Iris pigment epithelial cell (primary cell): ENCODE results near the gene MALRD1.
"Not testable (repeated sequence)": the region's sequence is repeated elsewhere in the genome, so short reads cannot be mapped to it uniquely, and the experiment has no call there.

Experiments
- DNase-seq: peaks from one replicate; pipeline ENCODE4 v3.0.0-alpha.2; 2011; ENCODE audit warnings: low read depth

Gene MALRD1

DNA sequence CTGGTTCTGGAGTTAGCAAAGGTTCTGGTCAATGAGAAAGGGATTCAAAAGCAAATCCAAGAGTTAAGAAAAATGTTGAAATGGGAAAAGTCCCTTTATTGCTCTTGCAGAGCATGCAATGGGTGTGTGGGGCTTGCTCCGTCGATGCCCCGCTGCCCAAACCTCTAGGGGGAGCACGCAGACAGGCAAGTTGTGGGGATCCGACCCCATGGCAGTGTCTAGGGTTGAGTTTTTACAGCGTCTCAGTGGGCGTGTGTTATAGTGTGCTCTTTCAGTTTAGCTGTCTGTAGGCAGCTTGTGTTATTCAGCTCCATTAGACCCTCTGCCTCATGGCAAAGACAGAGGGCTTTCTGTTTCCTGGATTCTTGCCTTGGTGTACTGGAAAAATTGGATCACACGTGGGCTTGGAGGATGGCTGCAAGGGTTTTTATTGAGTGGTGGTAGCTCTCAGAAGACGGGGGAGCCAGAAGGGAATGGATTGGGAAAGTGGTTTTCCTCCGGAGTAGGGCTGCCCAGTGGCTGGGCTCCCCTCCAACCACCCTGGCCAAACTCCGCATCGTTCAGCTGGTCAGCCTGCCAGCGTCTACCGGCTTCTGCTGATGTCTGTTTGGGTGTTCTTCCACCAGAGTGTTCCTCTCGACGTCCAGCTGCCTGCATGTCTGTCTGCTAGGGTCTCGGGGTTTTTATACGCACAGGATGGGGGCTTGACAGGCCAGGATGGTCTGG is 665.4 kb downstream of the MALRD1 start:
- no peak for DNase-seq

DNA sequence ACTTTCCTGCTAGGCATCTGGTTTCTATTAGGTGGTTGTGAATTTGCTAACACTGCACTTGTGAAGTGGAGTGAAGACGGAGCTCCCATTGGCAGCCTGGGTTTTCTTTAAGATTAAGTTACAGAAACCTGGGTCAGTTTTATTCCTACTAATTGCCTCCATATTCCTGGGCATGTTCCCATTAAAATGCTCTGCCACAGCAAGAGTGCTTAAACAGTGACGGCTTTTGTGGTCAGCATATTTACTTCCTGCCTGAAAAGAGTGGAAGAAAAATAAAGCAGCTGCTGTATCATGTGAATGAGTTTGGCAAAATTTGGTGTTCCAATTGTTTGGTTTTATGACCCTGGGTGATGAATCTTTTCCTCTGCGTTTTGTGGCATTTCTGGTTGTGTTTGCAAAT is 670.7 kb downstream of the MALRD1 start:
- peak; percentile 77 for DNase-seq

DNA sequence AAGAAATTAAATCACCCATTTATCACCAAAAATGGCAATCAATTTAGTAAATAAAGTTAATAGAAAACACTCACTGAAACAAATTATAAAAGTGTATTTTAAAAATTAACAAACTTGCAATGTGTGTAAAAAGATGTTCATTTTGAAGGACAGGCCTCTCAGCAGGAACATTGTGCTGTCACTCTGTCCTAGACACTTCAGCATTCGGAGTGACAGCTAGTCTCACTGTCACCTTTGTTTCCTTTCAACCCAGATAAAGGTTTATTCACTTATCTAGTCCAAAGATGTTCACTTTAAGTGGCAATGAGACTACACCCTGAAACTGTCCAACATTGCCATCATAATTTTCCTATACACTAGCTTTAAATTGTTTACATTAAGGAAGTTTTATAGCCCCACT is 675.7 kb downstream of the MALRD1 start:
- no peak for DNase-seq

DNA sequence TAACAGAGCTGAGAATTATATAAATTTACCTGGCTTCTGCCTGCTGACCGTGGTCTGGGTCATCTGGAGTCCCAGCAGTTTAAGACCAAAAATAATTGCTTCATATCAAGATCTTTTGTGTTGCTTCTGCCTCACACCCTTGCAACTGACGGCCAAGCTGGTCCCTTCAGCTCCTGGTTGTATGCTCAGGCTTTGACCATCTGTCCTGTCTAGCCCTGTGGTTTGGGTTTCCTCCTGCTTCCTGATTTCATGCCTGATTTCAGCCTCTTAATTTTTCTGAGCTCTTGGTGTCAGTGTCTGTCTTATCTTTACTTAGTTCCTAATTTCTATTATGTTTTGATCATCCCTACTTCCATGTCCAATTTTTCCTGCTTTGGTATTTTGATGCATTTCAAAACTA is 679.8 kb downstream of the MALRD1 start:
- no peak for DNase-seq

DNA sequence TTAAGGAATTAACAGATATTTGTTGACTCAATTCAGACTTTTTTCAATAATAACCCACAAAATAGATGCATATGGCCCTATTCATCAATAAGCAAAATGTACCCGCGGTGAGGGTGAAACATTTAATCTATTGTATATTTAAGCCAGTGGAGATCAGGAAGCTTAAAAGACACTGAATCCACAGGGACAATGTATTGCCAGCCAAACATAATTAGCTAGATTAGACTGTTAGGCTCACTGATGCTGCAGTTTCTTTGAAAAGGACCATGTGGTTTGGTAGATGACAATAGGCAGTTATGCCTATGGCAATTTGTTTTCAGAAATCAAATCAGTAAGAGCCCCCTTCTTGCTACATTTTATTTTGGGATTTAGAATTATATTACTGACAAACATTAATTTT is 680.4 kb downstream of the MALRD1 start:
- no peak for DNase-seq

DNA sequence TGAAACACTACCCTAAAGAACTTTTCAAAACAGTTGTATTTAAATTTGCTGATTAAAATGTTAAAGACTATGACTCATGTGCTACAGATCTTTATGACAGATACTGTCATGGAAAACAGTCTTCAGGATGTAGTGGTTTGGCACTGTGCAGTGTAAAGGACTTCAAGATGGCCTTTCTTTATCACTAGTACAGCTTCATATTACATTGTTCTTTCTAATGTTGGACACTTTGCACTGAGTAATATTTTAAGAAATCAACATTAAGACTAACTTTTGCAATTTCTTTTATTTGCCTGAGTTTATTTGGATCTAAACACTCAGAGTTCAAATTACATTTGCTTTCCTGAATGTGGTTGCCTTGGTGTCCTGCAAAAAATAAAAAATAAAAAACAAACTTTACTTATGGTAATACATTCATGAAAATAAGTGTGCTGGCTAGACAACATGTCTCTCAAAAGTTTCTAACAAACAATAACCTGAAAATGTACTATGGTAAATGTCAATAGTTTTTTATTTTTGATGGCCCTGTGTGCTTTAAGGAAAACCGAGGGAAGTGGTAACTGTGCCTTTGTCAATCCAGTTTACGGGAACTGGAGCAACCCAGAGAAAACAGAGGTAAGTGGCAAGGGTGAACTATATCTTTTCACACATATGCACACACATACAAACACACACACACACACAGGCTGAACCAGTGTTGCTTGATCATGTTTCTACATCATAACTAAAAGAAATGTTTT is 681.7 kb downstream of the MALRD1 start:
- DNase-seq = peak; percentile 88

DNA sequence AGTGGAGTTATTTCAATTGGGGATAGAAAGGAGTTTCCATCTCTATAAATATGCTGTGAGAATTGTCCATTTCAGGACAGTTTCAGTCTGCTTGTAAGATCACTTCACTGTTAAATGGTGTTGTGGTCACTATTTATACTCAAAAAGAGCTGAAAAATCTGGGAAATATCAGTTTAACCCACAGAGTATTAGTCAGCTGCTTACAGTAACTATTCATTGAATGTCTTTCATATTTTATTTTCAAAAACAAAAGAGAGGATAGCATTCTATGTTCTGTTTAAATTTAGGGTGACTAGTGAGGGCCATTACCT is 682.3 kb downstream of the MALRD1 start:
- peak; percentile 65 for DNase-seq

DNA sequence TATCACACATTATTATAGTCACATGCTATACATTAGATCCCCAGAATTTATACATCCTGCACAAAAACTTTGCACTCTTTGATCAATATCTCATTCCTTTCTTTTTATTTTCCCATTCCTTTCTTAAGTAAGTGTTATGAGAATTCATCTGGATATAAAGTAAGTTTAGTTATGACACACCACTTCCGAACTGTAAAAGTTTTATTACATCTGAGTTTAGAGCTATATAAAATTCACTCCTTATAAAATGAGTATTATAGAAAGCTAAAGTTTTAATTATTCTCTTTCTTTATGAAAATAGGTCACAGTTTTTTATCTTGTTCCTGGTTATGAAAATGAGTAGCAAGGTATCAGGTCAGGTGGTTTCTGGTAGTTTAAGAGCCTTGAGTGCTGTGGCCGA is 683.0 kb downstream of the MALRD1 start:
- DNase-seq = no peak

DNA sequence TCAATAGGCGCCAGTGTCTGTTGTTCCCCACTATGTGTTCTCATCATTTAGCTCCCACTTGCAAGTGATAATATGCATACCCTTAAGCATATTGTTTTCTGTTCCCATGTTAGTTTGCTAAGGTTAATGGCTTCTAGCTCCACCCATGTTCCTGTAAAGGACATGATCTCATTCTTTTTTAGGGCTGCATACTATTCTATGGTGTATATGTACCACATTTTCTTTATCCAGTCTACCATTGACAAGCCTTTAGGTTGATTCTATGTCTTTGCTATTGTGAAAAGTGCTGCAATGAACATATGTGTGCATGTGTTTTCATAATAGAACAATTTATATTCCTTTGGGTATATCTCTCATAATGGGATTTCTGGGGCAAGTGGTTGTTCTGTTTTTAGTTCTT is 689.8 kb downstream of the MALRD1 start:
- DNase-seq = no peak

DNA sequence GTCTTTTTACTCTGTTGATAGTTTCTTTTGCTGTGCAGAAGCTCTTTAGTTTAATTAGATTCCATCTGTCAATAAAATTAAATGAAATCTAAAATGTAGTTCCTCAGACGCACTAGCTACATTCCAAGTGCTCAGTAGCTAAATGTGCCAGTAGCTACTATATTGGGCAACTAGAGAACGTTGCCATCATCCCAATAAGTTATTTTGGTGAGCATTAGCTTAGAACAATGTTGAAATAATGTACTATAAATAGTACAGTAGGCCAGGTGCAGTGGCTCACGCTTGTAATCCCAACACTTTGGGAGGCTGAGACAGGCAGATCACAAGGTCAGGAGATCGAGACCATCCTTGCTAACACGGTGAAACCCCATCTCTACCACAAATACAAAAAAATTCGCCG is 690.6 kb downstream of the MALRD1 start:
- DNase-seq = not testable (repeated sequence)

DNA sequence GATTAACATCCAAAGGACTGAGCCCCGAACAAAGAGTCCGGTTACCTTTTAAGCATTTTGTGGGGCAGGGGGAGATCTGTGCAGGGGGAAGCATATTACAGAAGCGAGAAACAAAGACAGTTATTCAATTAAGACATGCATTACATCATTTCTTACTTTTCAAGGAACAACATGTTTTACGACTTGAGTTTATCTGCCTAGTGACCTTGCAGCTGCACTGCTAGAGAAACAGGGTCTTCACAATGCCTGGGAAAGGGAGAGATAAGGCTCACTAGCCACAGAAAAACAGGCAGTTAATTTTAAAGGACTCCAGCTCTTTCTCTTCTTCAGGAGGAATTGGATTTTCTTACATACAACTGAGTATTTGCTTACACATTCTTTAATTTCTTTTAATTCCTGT is 693.5 kb downstream of the MALRD1 start:
- not testable (repeated sequence) for DNase-seq

DNA sequence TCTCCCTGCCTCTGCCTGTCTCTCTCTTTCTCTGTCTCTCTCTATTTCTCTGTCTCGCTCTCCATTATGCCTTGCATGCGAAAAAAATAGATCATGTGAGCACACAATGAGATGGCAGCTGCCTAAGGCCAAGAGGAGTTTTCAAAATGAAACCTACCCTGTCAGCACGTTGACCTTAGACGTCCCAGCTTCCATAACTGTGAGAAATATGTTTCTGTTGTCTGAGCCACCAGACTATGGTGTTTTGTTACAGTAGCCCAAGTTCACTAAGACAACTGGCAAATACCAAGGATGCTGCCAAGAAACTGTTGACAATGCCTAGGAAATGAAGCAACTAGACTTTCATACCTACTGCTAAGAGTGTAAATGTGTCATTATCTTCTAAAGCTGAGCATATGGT is 697.1 kb downstream of the MALRD1 start:
- peak; percentile 62 for DNase-seq

DNA sequence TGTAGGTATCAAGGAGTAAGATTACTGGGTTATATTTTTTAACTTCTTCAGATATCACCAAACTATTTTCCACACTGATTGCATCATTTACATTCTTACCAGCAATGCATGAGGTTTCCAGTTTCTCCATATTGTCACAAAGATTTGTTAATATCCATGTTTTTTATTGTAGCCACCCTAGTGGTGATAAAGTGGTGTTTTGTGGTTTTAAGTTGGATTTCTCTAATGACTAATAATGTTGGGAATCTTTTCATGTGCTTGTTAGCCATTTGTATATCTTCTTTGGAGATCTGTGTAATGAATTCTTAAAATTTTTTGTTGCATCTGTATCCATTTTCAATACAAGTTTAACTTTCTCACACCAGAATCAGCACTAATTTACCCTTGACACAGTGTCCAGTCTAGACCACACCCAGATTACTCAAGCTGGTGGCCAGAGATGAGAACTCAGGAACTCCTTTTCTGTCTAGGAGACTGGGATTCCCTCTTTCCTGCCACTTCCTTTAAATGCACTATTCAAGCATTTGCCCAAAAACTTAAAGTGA is 700.7 kb downstream of the MALRD1 start:
- DNase-seq = peak; percentile 87

DNA sequence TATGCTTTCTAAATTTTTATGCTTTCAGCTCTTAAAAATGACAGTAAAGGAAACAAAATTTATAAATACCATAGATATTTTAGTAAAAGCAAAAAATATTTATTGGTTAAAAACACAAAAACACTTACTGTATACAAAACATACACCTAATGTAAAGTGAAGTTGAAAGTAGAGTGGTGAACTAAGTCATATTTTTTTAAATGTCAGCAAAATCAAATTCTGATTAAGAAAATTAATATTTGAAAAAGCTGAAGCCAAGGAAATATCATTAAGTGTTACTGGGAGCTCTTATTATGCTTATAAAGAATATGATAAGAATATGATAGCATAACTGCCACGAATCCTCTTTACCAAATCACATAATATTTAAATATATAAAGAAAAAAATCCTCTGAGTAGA is 702.4 kb downstream of the MALRD1 start:
- no peak for DNase-seq

DNA sequence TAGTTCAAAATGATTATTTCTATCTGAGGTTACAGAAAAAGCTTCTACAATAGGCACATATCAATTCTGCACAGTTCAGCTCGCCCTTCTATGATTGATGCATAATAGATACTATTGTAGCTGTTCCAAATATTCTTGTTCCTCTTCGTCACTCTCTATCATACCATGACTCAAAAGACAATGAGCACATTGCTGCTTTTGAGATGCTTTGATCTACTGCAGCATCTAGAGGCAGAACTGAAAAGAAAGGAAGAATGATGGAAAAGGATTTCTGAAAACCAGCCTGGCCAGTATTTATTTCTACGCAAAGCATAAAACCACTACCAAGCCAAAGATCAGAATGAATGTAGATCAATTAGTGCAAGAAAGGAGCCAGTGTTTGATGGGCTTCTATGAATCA is 708.3 kb downstream of the MALRD1 start:
- no peak for DNase-seq

DNA sequence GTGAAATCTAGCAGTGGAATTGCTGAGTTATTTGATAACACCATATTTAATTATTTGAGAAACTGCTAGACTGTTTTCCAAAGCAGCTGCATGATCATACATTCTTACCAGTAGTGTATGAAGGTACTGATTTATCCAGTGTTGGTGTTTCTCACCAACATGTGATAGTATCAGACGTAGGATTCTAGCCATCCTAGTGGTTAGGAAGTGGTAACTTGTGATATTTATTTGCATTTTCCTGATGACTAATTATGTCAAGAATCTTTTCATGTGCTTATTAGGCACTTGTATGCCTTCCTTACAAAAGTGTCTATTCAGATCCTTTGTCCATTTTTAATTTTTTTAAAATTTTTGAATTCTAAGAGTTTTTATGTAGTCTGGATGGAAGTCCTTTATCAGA is 713.4 kb downstream of the MALRD1 start:
- DNase-seq = peak; percentile 52

DNA sequence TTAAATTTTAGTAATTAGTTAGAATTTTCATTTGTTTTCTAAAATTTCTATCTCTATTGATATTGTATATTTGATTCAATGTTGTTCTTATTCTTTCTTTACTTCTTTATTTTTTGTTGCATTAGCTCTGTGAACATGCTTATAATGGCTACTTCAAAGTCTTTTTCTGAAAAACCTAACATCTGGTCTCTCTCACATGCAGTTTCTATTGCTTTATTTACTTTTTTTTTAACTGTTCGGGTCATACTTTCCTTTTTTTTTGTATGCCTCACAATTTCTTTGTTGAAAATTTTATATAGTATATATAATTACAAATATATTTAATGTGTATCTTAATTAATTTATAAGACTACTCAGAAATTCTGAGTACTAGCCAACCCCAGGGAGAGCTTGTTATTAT is 715.5 kb downstream of the MALRD1 start:
- DNase-seq = no peak

DNA sequence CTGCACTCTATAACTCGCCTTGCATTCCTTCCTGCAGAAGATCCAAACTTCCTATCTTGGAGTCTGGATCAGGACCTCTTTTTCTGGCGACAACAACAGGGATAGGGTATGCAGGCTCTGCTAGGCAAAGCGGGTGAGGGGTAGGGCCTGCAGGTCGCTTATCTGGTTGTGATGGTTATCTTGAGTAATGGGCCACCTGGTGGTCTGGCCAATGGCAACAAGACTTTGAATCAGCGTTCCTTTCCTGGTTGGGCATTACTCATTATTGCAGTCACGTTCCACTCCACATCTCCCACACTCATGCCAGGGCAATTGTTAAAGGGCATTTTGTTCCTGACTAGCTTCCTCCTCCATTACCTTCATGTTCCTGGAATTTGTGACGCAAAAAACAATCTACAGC is 719.3 kb downstream of the MALRD1 start:
- no peak for DNase-seq

DNA sequence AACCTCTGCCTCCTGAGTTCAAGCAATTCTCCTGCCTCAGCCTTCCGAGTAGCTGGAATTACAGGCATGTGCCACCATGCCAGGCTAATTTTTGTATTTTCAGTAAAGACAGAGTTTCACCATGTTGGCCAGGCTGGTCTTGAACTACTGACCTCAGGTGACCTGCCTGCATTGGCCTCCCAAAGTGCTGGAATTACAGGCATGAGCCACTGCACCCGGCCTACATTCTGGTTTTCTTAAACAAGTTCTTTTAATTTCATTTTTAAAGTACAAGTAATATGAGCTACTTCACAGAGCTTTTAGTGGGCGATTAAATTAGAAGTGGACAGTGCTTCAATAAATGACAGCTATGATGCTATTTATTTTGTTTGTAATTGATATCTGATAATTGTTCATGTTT is 721.2 kb downstream of the MALRD1 start:
- not testable (repeated sequence) for DNase-seq

DNA sequence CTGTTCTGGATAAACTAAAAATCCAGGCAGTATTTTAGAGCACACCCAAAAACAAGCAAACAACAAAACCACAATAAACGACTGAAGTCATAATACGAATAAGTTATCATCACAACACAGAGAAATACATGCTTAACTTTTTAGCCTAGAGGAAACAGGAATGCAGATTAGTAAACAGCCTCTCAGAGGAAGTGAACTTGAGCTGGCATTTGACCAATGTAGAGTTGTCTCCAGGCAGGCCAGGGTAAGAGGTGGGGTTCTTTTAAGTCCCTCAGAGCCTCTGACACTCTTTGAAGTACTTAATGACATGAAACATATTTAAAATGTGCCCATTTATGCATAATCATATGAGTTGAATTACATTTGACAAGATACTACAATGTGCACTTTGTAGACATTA is 724.4 kb downstream of the MALRD1 start:
- DNase-seq = peak; percentile 25

DNA sequence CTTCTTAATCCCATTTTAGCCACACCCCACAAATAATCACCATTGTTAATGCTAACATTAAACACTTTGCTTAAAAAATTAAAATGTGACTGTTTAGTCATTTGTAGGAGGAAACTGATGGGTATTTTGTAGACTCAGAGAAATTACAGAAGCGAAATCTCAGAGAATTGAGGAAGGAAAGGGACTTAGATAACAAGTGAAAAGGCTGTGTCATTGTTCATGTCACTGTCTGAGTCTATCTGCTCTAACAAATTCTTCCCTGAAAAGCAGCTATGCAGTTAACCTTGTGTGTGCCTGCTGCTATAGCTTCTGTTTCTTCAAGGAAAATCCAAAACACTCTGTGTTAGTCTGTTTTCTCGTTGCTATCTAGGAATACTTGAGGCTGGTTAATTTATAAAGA is 726.7 kb downstream of the MALRD1 start:
- no peak for DNase-seq

DNA sequence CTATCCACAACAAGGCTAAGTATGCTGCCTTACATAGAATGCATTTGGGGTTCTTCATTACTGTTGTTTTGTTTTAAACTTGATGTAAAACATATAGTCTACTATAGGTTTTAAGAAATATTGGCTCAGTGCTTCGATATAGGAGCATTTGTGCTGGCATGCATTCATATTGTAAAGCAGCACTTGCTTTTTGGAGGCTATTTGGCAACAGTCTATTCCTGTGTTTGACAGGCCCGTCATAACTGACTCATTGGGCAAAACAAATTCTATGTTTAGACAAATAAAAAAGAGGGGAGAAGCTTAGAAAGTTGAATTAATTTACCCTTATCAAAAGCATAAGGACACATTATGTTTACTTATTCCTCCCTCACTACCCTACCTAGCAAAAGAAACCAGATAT is 729.2 kb downstream of the MALRD1 start:
- no peak for DNase-seq

DNA sequence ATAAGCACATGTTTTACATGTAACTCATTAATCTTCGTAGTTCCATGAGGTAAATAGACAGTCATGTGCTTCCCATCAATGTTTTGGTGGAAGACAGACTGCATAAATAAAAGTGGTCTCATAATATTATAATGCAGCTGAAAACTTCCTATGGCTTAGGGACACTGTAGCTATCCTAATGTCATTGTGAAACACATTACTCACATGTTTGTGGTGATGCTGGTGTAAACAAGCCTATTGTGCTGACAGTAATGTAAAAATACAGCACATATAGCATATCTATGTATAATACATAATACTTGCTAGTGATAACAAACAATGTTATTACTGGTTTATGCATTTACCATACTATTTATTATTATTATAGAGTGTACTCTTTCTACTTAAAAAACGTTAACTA is 730.4 kb downstream of the MALRD1 start:
- DNase-seq = no peak
